H1 (cell line): ENCODE measurements around the gene ZDHHC9. TPM values are rescaled to one million over a fixed set of nuclear protein-coding genes. Genes with fewer than 3 reads are reported as not detected.

Source experiments
- CTCF ChIA-PET: fragments of 300-600 bp; sonication (Branson Sonifier 250); formaldehyde crosslinking; loops from one replicate; lab custom pipeline; 2021; ENCODE audit not compliant: partially characterized antibody; lab: Charles Lee
- POLR2A ChIA-PET: fragments of 300-600 bp; sonication (Branson Sonifier 250); formaldehyde crosslinking; loops from one replicate; lab custom pipeline; 2021; ENCODE audit warnings: inconsistent platforms; ENCODE audit not compliant: partially characterized antibody; lab: Charles Lee
- DNase-seq, 2 experiments: peaks; one replicate each; pipeline versions ENCODE4 v3.0.0 to v3.0.0-alpha.2; 2010 to 2022; ENCODE audit warnings: low spot score in 2 of 2, low read depth in 1 of 2, mixed read lengths in 1 of 2
- FAIRE-seq: peaks from 2 replicates; lab custom pipeline; 2011; peaks lifted over from hg19 to GRCh38; lab: Jason Lieb, UNC
- H2AFZ ChIP-seq: 2 replicates; pipeline ENCODE4 v1.8.1; 2012; ENCODE audit warnings: low read length, inconsistent platforms
- H2AK5ac ChIP-seq: 2 replicates; pipeline ENCODE4 v1.6.1; 2013; ENCODE audit warnings: low read depth, low read length
- H2BK120ac ChIP-seq: replicated peaks from 2 replicates; pipeline ENCODE3; 2013; ENCODE audit warnings: low read depth, low read length, inconsistent platforms
- H2BK12ac ChIP-seq: 2 replicates; pipeline ENCODE4 v1.6.1; 2013; ENCODE audit warnings: low read depth, low read length
- H2BK15ac ChIP-seq: 2 replicates; pipeline ENCODE4 v1.6.1; 2013; ENCODE audit warnings: low read length
- H2BK20ac ChIP-seq: 2 replicates; pipeline ENCODE4 v1.6.1; 2013; ENCODE audit warnings: low read length
- H2BK5ac ChIP-seq: 2 replicates; pipeline ENCODE4 v1.6.1; 2013; ENCODE audit warnings: low read depth, low read length
- H3K14ac ChIP-seq: 2 replicates; pipeline ENCODE4 v1.6.1; 2013; ENCODE audit warnings: inconsistent platforms; ENCODE audit not compliant: insufficient read length
- H3K18ac ChIP-seq: 2 replicates; pipeline ENCODE4 v1.6.1; 2013; ENCODE audit warnings: low read length; ENCODE audit errors: extremely low read depth
- H3K23ac ChIP-seq: 2 replicates; pipeline ENCODE4 v1.6.1; 2013; ENCODE audit warnings: inconsistent platforms; ENCODE audit not compliant: insufficient read length
- H3K23me2 ChIP-seq: 2 replicates; pipeline ENCODE4 v1.6.1; 2013; ENCODE audit warnings: low read depth, low read length
- H3K27ac ChIP-seq: 2 replicates; pipeline ENCODE4 v1.6.1; 2011; ENCODE audit warnings: low read depth, low read length, inconsistent platforms
- H3K27me3 ChIP-seq, 4 experiments: replicated peaks in 1 of 4; 1 replicate in 1 of 4; 2 replicates in 3 of 4; pipeline versions ENCODE4 v1.6.1 to v1.8.1; 2011 to 2013; ENCODE audit warnings: low read length in 3 of 4, mild to moderate bottlenecking in 3 of 4, inconsistent platforms in 2 of 4, mixed read lengths in 2 of 4, moderate library complexity in 1 of 4; ENCODE audit not compliant: control insufficient read depth in 3 of 4, insufficient read depth in 3 of 4; ENCODE audit errors: extremely low read depth in 1 of 4
- H3K36me3 ChIP-seq, 4 experiments: 2 replicates each; pipeline versions ENCODE4 v1.6.1 to v1.8.1; 2011 to 2013; ENCODE audit warnings: mild to moderate bottlenecking in 4 of 4, low read length in 3 of 4, moderate library complexity in 2 of 4, control low read depth in 1 of 4, inconsistent platforms in 1 of 4; ENCODE audit not compliant: insufficient read depth in 4 of 4, control insufficient read depth in 2 of 4
- H3K4ac ChIP-seq: replicated peaks from 2 replicates; pipeline ENCODE3; 2013; ENCODE audit warnings: low read length, low read depth, mixed read lengths, inconsistent platforms; ENCODE audit not compliant: insufficient read length
- H3K4me1 ChIP-seq, 4 experiments: replicated peaks in 1 of 4; 1 replicate in 1 of 4; 2 replicates in 3 of 4; pipeline versions ENCODE4 v1.6.1 to v1.8.1; 2011 to 2013; ENCODE audit warnings: low read length in 3 of 4, inconsistent platforms in 2 of 4, mixed read lengths in 1 of 4; ENCODE audit not compliant: insufficient read depth in 4 of 4, control insufficient read depth in 3 of 4
- H3K4me2 ChIP-seq, 2 experiments: 2 replicates each; pipeline versions ENCODE4 v1.6.1 to v1.8.1; 2011 to 2013; ENCODE audit warnings: low read depth in 2 of 2, low read length in 2 of 2, control low read depth in 1 of 2, inconsistent platforms in 1 of 2, mild to moderate bottlenecking in 1 of 2; ENCODE audit not compliant: insufficient read depth in 1 of 2
- H3K4me3 ChIP-seq, 4 experiments: fragments of 200-600, 300-600 bp in 1 of 4; sonication (generic), shearing (Covaris generic), sonication (Bioruptor Twin) in 1 of 4; 2 replicates each; pipeline versions ENCODE4 v1.5.1 to v1.8.1; 2011 to 2016; ENCODE audit warnings: low read length in 4 of 4, low read depth in 3 of 4, control low read depth in 2 of 4, inconsistent platforms in 2 of 4, mild to moderate bottlenecking in 2 of 4, mixed read lengths in 1 of 4, moderate library complexity in 1 of 4; ENCODE audit not compliant: insufficient read depth in 2 of 4; ENCODE audit errors: extremely low read depth in 1 of 4
- H3K56ac ChIP-seq: replicated peaks from 2 replicates; pipeline ENCODE3; 2013; ENCODE audit warnings: low read depth, mild to moderate bottlenecking, mixed read lengths, low read length, inconsistent platforms; ENCODE audit not compliant: insufficient read length
- H3K79me1 ChIP-seq: 2 replicates; pipeline ENCODE4 v1.6.1; 2013; ENCODE audit warnings: low read depth, low read length, control low read depth
- H3K79me2 ChIP-seq, 2 experiments: 2 replicates each; pipeline versions ENCODE4 v1.6.1 to v1.8.1; 2012 to 2013; ENCODE audit warnings: low read length in 2 of 2, mild to moderate bottlenecking in 2 of 2, inconsistent platforms in 1 of 2; ENCODE audit not compliant: insufficient read depth in 2 of 2, control insufficient read depth in 1 of 2
- H3K9ac ChIP-seq, 4 experiments: replicated peaks in 1 of 4; 1 replicate in 1 of 4; 2 replicates in 3 of 4; pipeline versions ENCODE4 v1.6.1 to v1.8.1; 2011 to 2013; ENCODE audit warnings: low read depth in 3 of 4, low read length in 3 of 4, control low read depth in 2 of 4, mild to moderate bottlenecking in 2 of 4, moderate library complexity in 2 of 4, inconsistent platforms in 1 of 4; ENCODE audit errors: extremely low read depth in 1 of 4
- H3K9me3 ChIP-seq, 2 experiments: 2 replicates each; pipeline versions ENCODE4 v1.6.1 to v1.8.1; 2012 to 2013; ENCODE audit warnings: mild to moderate bottlenecking in 2 of 2, moderate library complexity in 2 of 2, control low read depth in 1 of 2, inconsistent platforms in 1 of 2, low read depth in 1 of 2, low read length in 1 of 2, mixed read lengths in 1 of 2; ENCODE audit not compliant: insufficient read depth in 2 of 2
- H4K20me1 ChIP-seq, 2 experiments: replicated peaks in 1 of 2; 2 replicates each; pipeline versions ENCODE3 to v1.8.1; 2011 to 2013; ENCODE audit warnings: inconsistent platforms in 2 of 2, low read length in 2 of 2, mild to moderate bottlenecking in 1 of 2; ENCODE audit not compliant: insufficient read depth in 2 of 2, control insufficient read depth in 1 of 2
- H4K5ac ChIP-seq: 2 replicates; pipeline ENCODE4 v1.6.1; 2013; ENCODE audit warnings: low read length, low read depth, mixed read lengths, inconsistent platforms; ENCODE audit not compliant: insufficient read length
- H4K8ac ChIP-seq: 2 replicates; pipeline ENCODE4 v1.8.0; 2013; ENCODE audit warnings: mild to moderate bottlenecking, moderate library complexity, low read length, inconsistent platforms; ENCODE audit not compliant: insufficient read depth; ENCODE audit errors: extremely low read depth
- H4K91ac ChIP-seq: replicated peaks from 2 replicates; pipeline ENCODE3; 2013; ENCODE audit warnings: low read length, mixed read lengths, inconsistent platforms; ENCODE audit not compliant: insufficient read length
- ATF3 ChIP-seq: IDR thresholded peaks from 2 replicates; pipeline ENCODE4 v1.6.1; 2011; ENCODE audit warnings: low read depth, mild to moderate bottlenecking, low read length; ENCODE audit not compliant: insufficient read depth
- CREB1 ChIP-seq: IDR thresholded peaks from 2 replicates; pipeline ENCODE4 v1.6.1; 2012; ENCODE audit warnings: inconsistent platforms
- E2F6 ChIP-seq: IDR thresholded peaks from 2 replicates; pipeline ENCODE4 v1.6.1; 2012; ENCODE audit warnings: inconsistent platforms
- EGR1 ChIP-seq: IDR thresholded peaks from 2 replicates; pipeline ENCODE4 v1.6.1; 2011; ENCODE audit warnings: low read depth, low read length, borderline replicate concordance
- KDM1A ChIP-seq: fragments of 200-600, 300-600 bp; sonication (generic); IDR thresholded peaks from 2 replicates; pipeline ENCODE4 v1.7.1; 2016; ENCODE audit warnings: mild to moderate bottlenecking, low read length, borderline replicate concordance
- KDM5A ChIP-seq: fragments of 200-600 bp; IDR thresholded peaks from 2 replicates; pipeline ENCODE4 v1.7.1; 2012; ENCODE audit warnings: mild to moderate bottlenecking, low read length, inconsistent platforms, mixed read lengths
- RFX5 ChIP-seq: IDR thresholded peaks from 2 replicates; pipeline ENCODE4 v1.6.1; 2011; ENCODE audit warnings: low read depth, low read length, improper control_type of control experiment, borderline replicate concordance
- RNF2 ChIP-seq: fragments of 200-900, 300-1000 bp; sonication (generic); IDR thresholded peaks from 2 replicates; pipeline ENCODE4 v1.7.1; 2016; ENCODE audit warnings: borderline replicate concordance, low read depth, mild to moderate bottlenecking, antibody characterized with exemption, low read length; ENCODE audit not compliant: poor library complexity, severe bottlenecking; ENCODE audit errors: missing control alignments
- SIRT6 ChIP-seq: IDR thresholded peaks from one replicate; pipeline ENCODE4 v1.7.1; 2012; ENCODE audit warnings: low read length, inconsistent platforms
- TAF1 ChIP-seq: IDR thresholded peaks from 2 replicates; pipeline ENCODE4 v1.6.1; 2011; ENCODE audit warnings: mild to moderate bottlenecking, low read depth, low read length
- TEAD4 ChIP-seq: IDR thresholded peaks from 2 replicates; pipeline ENCODE4 v1.6.1; 2012; ENCODE audit warnings: low read depth, low read length, inconsistent platforms, mixed read lengths
- WGBS, 2 experiments: shearing (Covaris generic) in 1 of 2; methylation state at CpG; one replicate each; pipeline versions ENCODE4 v1.1.6 to v1.1.7; 2013 to 2015; ENCODE audit warnings: low lambda C conversion rate in 2 of 2, mixed read lengths in 2 of 2, inconsistent platforms in 1 of 2, low coverage in 1 of 2, missing lambda C conversion rate in 1 of 2; ENCODE audit not compliant: insufficient replicate concordance in 2 of 2, insufficient coverage in 1 of 2, insufficient read length in 1 of 2; ENCODE audit errors: extremely low coverage in 1 of 2, missing lambda C conversion rate in 1 of 2; 5-methylcytosine and 5-hydroxymethylcytosine counted together
- polyA plus RNA-seq, 7 experiments: library from polyadenylated mRNA; depleted of rRNA in 3 of 7; stranded (reverse) in 5 of 7; unstranded in 2 of 7; fragments of >200 nt in 5 of 7; fragments of 200-250 nt in 2 of 7; gene quantifications; 1 replicate in 5 of 7; 2 replicates in 1 of 7; 4 replicates in 1 of 7; pipeline versions ENCODE4 v1.2.1 to v1.2.3, GENCODE V29; 2011 to 2013; ENCODE audit warnings: missing spikeins in 2 of 7, mixed read lengths in 2 of 7
- total RNA-seq: library from RNA; stranded (reverse); fragmentation: NEBNext Ultra II Directional; extraction: Animal tissue kit (Norgen Biotek cat#: 25700); gene quantifications from 2 replicates; pipeline ENCODE4 v1.2.1, GENCODE V29; 2021

The ZDHHC9 gene
- total and polyA plus RNA-seq, 2 of the 8 experiments (the other 6 are each of a cell fraction or from before 2014, with no cell fraction given), result 18.1 to 28.3 TPM

- Histone ChIP-seq H3K4ac (no peak overlapping the region), H4K8ac (no peak overlapping the region), H3K4me1 (no peaks in the 10 kb centered on the region), H3K18ac (no peak overlapping the region), H3K23ac (no peak overlapping the region), H4K20me1 (no peaks in the 10 kb centered on the region), H2AK5ac (no peak overlapping the region), H2BK120ac (no peak overlapping the region), H2BK12ac (no peak overlapping the region), H2AFZ (no peak overlapping the region), H3K56ac (no peak overlapping the region), H4K91ac (no peak overlapping the region), H3K4me3 (no peak overlapping the region), H3K27me3 (no peaks in the 10 kb centered on the region), H3K4me2 (no peak overlapping the region), H2BK20ac (no peak overlapping the region), H3K14ac (no peak overlapping the region), H2BK15ac (no peak overlapping the region), H3K23me2 (no peaks in the 10 kb centered on the region), H3K79me1 (no peaks in the 10 kb centered on the region; the same call in 1 of the 2 replicates), H3K79me2 (peaks cover 0 to 7% of the 10 kb centered on the region in 2 experiments; a peak in 1 of 4 replicates), H3K36me3 (no peaks in the 10 kb centered on the region; a peak in 3 of 8 replicates), H3K27ac (no peak overlapping the region), H3K9ac (no peak overlapping the region), H3K9me3 (no peaks in the 10 kb centered on the region), H2BK5ac (no peak overlapping the region), H4K5ac (no peak overlapping the region)
- DNase-seq (no peak), FAIRE-seq (no peak)
- POLR2A ChIA-PET, result interaction anchor here (1.8 kb wide), 1 partner anchor 17 kb away, joined by 3 read pairs; no protein-coding TSS in a partner anchor
- 100% methylated on average over 2 of the region's 4 CpGs; no CpG with 5 or more reads in 1 of the 2 experiments for WGBS, 2 experiments
- CTCF ChIA-PET, result no interaction called here
- TF ChIP-seq KDM5A, result no peak
- TF ChIP-seq TAF1, result no peak
- no peak for TF ChIP-seq EGR1
- TF ChIP-seq TEAD4, result no peak
- no peak for TF ChIP-seq SIRT6
- no peak for TF ChIP-seq RNF2
- no peak for TF ChIP-seq CREB1
- no peak for TF ChIP-seq KDM1A
- no peak for TF ChIP-seq E2F6
- no peak for TF ChIP-seq ATF3
- TF ChIP-seq RFX5, result no peak
These were observed 13.2 kb downstream of the ZDHHC9 start for GRCh38 chrX:129830494-129830893.
